ENCODE results near the gene CD300C.

- TF ChIP-seq NR3C1 (CRISPR knock-in tag; conservative IDR thresholded peaks at IDR 0.05; ENCODE audit: low read depth) (no peak), CTCF (IDR thresholded peaks at IDR 0.05) (no peak), FOXK1 (CRISPR knock-in tag; IDR thresholded peaks at IDR 0.05) (no peak)
Observed at GRCh38 chr17:74579900-74580299, 34.0 kb upstream of the CD300C start.

Data from WTC11 (cell line).